ENCODE measurements around the gene FXYD3.
"Not testable (repeated sequence)": the region's sequence is repeated elsewhere in the genome, so short reads cannot be mapped to it uniquely, and the experiment has no call there.

The FXYD3 gene

DNA sequence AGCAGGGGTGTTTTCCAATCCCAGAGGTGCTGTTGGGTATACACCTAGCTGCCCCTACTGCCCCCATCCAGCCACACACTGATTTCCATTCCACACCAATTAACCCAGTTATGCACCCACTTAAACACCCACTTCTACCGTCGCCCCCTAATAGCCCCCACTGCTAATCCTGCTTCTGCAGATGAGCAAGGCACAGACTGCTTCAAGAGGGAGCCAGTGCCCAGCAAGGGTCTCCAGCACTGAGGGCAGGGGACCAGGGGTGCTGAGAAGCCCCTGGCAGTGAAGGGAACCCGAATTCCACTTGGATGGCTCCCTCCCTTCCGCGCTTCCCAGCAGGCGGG lies 28.6 kb downstream of the FXYD3 start:
- DNase-seq, result no peak

DNA sequence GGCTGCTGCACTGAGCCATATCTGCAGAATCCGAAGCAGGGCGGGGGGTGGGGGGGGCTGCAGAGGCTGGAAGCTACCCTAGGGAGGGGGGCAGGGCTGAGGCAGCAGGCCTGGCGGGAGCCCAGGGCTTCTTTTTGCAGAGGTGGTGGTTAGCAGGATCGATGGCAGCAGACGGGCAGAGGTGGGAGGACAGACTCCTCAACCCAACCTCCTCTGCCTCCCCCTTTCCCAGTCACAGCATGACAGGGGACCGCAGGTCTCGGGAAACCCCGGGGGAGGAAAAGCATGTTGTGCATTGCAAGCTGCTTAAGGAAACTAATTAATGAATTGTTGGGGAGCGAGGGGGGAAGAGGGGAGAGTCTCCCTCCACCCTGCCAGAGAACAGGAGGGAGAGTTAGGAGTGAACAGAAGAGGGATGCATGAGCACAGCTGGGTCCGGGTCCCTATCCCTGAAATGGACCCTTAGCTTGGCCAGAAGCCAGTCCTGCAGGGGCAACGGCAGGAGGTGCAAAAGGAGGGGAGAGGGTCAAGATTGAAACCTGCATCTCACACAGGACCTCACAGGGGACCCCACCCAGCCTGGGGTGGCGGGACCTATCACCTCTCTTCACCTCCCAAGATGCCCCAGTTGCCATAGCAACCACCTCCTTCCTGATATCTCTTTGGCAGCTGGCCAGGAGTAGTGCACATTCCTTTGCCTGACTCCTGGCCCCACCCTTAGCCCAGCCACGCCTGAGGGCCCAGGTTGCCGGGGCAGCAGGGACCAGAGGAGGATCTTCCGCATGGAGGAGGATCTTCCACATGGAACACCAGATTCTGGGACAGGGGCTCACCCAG lies 29.2 kb downstream of the FXYD3 start:
- DNase-seq, result peak; percentile 63

DNA sequence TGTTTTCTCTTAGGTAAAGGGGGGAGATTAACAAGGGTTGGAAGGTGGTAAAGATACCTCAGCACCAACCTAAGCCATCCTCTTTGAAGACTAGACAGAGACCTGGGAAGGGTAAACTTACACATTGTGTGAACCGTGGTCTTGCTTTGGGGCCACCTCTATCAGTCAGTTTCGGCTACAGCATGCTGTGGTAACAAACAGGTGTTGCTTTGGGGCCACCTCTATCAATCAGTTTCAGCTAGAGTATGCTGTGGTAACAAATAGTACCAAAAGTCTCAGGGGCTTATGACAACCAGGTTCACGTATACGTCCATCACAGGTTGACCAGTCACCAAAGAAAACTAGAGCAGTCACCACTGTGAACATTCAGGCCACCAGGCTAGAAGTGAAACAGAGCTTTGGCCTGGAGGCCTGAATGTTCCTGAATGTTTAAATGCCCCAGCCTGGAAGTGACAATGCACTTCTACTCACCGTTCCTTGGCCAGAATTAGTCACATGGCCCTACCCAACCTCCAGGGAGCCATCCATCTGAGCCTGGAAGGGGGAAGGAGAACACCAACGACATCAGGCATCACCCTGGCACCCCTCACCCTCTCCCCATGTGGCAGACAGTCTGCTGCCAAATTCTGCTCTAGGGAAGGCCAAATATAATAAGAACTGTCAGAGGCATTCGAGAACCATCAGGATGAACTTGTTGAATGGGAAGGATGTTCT lies 31.3 kb downstream of the FXYD3 start:
- no peak for DNase-seq

DNA sequence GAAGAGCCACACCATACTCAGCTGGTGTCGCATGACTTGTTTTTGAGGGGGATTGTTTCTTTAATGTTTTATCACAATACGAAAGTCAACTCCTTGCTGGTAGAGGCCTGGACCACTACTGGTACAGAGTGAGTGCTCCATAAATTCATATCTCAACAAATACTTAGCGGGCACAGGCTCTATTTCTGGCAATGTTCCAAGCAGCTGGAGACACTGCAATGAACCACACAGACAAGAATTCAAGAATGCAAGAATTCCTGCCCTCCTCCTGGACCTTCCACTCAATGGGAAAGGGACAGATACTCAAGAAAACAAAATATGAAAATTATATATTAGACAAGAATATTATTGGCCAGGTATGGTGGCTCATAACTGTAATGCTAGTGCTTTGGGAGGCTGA lies 33.8 kb downstream of the FXYD3 start:
- no peak for DNase-seq

DNA sequence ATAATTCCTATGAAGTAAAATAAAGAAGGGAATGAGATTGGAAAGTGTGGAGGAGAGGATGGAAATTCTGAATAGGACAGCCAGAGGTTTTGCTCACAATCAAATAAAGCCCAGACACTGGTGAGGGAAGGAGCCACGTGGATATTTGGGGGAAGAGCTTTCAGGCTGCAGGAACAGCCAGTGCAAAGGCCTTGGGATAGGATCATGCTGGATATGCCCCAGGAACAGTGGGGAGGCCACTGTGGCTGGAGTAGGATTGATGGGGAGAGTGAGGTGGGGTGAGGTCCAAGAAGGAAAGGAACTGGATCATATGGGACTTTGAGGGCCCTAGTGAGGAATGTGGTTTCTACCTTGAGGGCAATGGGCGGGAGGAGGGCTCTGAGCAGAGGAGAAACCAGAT lies 34.8 kb downstream of the FXYD3 start:
- DNase-seq, result no peak

DNA sequence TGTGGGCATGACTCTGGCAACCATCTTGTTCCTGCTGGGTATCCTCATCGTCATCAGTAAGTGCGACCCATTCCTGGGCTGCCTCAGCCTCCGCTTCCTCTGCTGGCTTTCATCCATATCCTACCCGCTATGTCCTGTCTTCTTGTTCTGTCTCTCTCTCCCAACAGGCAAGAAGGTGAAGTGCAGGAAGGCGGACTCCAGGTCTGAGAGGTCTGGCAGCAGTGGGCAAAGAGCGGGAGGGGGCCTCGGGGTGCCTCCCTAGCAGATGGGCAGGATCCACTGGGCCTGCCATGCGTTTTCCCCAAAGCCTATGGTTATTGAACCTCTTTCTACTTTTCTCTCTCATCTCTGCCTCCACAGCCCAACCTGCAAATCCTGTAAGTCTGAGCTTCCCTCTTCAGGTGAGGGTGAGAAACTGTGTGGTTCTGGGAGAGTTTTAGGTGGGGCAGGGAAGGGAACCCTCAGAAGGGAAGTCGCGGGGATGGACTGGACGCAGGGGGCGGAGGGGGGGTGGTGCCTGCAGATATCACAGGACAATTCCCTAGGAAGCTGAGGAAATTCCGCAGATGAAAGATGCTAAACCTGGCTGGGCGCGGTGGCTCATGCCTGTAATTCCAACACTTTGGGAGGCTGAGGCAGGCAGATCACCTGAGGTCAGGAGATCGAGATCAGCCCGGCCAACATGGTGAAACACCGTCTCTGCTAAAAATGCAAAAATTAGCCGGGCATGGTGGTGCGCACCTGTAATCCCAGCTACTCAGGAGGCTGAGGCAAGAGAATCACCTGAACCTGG lies 35.8 kb downstream of the FXYD3 start:
- DNase-seq, result no peak

DNA sequence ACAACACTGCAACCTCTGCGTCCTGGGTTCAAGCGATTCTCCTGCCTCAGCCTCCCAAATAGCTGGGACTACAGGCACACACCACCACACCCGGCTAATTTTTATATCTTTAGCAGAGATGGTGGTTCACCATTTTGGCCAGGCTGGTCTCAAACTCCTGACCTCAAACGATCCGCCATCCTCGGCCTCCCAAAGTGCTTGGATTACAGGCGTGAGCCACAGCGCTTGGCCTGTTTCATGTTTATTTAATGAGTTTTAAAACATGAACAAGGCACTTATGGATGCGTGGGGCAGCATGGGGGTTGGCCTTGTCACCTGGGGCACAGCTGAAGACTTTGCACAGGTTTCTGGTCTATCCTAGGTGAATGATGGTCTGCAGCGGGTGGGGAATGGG lies 37.5 kb downstream of the FXYD3 start:
- not testable (repeated sequence) for DNase-seq

DNA sequence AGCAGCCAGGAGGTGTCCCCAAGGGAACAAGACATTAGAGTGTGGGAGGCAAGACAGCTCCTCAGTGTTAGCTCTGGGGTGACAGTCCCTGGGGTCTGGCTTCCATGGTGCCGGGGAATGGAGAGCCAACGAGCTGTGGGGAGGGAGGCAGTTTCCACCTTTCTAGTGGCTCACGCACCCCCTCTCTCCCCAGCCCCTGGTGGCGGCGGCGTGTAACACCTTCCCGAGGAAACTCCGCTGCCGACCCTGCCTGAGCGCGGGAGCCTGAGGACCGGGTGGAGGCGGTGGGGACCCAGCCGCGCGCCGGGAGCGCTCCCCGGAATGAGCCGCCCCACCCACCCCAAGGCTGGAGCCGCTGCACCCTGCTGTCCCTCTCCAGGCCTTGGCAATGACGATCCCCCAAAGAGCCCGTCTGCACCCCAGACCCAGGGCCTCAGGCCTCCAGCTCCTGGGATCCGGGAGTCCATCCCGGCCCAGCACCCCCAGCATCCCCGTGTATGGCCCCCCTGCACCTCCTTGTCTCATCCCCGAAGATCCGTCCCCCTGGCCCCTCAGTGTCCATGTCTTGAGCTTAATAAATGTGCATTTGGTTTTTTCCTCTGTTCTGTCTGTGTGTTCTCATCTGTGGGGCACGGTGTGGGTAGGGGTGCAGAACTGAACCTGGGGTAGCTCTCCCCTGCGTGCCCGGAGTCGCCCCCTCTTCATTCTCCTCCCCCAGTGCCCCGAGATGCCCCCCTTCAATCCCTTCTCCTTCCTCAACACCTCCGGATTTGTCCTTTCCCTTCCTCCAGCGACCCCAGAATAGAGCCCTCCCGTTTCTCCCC lies 38.3 kb downstream of the FXYD3 start:
- peak; percentile 66 for DNase-seq

DNA sequence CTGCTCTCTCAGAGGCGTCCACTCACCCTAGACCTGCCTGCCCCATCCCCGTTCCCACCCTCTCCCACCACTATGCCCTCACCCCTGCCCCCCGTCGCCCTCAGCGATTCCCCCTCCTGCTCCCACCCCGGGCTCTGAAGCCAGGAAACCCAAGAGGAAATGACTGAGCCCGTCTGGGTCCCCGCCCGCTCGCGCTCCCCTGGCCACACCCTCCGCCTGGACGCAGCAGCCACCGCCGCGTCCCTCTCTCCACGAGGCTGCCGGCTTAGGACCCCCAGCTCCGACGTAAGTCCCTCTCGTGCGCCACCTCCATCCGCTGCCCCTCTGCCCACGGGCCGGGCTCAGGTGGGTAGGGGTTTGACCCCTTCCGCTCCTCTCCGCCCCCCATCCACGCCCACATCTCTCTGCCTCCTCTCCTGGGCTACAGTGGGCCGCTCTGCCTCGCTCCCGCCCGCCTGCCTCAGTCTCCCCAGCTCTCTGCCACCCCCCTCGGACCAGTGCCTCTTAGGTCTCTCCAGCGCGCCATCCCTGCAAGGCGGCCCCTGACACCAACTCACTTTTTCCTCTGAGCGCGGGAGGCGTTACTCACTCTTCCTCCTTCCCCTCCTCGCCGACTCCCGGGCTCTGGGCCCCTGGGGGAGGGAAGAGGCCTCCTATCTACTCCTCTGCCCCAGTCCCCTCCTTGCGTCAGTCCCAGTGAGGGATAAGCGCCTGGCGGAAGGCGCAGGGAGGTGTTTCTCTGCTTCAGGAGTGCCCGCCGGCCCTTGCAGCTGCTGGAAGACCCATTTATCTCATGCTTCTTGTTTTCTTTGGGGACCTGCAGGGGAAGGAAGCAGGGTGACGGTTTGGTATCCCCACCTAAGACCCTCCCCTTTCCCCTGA lies 39.1 kb downstream of the FXYD3 start, which contains the start of gene FXYD5:
TSS of gene FXYD5 (plus strand) at position 211 of the 882 bp plus-strand sequence. CDS start 816 bp downstream, outside the sequence.
- DNase-seq, result peak; percentile 67

DNA sequence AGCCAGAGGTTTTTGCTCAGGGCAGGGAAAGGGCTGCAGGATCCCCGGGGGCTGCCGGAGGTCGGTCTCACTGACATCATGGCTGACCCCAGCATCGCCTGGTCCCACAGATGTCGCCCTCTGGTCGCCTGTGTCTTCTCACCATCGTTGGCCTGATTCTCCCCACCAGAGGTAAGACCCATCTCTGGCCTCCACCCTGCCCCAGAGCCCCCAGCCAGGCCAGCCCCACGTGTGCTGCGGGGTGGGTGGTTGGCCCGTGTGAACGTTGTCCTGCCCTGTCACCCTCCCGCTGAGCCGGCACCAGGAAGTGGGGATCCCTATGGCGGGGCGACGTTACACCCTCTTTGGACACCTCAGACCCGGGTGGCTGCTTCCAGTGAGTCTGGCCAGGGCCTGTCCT lies 39.8 kb downstream of the FXYD3 start:
- DNase-seq, result no peak

DNA sequence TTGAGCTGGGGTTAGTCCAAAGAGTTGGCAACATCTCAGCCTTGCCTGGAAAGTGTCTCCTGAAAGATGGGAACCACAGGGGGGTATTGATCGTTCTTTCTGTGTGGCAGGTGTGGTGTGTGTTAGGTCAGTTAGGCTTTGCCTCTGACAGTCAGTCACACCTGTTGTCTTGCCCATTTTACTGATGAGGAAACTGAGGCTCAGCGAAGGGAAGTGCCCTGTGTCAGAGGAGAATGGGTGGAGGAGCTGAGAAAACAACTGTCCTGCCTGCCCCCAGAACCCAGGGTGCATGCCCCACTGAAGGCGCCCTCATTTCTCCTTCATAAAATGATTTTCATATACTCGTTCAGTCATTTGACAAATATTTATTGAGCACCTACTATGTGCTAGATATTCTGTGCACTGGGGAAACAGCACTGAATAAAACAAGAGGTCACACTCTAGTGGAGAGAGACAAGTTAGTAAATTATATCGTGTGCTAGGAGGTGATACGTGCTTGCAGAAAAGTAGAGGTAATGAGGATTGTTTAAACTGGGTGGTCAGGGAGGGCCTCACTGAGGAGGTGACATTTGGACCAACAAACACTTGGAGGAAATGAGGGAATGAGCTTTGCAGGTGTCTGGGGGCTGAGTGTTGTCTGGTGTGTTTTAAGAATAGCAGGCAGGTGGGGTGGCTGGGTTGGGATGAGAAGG lies 40.5 kb downstream of the FXYD3 start:
- no peak for DNase-seq

DNA sequence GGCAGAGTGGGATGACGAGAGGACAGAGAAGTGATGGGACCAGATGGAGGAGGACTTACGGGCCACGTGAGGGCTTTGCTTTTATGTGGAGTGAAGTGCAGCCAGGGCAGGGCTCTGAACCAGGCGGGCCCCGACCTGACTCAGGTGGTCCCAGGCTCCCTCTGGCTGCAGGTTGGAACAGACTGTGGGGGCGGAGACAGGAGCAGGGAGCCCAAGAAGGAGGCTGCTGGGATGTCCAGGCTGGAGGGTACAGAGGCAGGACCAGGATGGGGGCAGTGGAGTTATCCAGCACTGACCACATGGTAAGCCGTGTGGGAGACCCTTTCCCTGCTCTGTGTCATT lies 41.0 kb downstream of the FXYD3 start:
- DNase-seq, result no peak

DNA sequence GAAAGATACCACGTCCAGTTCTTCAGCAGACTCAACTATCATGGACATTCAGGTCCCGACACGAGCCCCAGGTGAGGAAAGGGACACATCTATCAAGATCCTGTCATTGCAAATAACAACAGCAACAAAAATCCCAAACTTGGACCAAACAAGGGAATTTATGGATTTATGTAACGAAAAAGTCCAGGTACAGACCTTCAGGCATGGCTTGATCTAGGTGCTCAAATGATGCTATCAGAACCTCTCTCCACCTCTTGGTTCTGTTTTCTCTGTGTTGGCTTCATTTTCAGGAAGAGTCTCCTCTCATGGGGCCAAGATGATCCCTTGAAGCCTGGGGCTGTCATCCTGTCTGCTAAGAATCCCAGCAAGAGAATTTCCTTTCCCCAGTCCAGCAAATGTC lies 41.8 kb downstream of the FXYD3 start:
- DNase-seq, result no peak

DNA sequence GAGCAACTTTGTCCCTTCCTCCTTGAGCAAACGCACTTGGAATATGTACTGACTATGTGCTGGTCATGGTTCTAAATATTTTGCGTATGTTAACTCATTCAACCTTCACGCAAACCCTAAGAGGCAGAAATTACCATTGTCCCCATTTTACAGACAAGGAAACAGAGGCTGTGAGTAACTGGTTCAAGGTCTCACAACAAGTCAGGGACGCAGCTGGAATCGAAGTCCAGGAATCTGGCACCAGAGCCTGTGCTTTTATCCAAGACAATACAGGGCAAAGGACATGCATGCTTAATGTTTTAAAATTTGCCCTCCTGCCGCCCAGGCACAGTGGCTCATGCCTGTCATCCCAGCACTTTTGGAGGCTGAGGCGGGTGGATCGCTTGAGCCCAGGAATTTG lies 44.0 kb downstream of the FXYD3 start:
- DNase-seq, result no peak

DNA sequence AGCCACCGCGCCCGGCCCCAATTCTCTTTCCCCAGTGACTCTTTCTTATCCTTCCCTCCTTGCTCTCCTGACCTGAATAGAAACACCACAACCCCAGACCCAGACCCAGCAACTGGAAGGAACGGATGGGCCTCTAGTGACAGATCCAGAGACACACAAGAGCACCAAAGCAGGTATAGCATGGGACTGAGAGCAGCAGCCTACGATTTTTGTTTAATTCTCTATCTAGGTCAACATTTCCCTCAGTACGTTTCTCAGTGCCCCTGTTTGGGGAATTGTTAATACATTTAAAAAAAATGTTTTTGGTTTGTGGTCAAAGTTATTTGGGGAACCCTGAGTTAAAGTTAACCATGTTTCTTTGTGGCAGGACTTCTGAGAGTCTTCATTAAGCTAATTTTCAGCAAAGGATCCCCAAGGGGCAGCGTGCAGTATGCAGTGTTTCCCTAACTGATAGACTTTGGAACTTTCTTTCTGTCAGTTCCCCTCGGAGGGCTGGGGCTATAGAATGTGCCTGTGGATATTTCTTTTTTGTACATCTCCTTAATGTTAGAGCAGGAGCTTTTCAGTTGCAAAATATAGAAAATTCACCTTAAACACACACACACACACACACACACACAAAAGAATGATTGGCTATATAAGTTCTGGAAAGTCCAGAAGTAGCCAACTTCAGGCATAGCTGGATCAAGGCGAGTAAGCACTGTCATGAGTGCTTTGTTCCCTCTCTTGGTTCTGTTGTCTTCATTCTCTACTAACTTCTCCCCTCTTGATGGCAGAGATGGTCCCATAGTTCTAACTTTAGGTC lies 45.2 kb downstream of the FXYD3 start:
- no peak for DNase-seq

DNA sequence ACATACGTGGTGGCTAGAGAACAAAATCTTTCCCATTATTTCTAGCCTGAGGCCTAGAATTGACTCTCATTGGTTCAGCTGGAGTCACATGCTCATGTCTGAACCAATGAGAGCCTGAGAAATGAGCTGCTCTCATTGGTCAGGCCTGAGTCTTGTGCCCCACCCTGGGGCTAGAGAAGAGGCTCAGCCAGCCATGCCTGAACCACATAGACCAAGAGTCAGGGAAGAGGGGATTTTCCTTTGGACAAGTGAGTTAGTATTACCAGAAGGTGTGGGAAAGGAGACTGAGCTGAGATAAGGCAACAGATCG lies 45.8 kb downstream of the FXYD3 start:
- no peak for DNase-seq

DNA sequence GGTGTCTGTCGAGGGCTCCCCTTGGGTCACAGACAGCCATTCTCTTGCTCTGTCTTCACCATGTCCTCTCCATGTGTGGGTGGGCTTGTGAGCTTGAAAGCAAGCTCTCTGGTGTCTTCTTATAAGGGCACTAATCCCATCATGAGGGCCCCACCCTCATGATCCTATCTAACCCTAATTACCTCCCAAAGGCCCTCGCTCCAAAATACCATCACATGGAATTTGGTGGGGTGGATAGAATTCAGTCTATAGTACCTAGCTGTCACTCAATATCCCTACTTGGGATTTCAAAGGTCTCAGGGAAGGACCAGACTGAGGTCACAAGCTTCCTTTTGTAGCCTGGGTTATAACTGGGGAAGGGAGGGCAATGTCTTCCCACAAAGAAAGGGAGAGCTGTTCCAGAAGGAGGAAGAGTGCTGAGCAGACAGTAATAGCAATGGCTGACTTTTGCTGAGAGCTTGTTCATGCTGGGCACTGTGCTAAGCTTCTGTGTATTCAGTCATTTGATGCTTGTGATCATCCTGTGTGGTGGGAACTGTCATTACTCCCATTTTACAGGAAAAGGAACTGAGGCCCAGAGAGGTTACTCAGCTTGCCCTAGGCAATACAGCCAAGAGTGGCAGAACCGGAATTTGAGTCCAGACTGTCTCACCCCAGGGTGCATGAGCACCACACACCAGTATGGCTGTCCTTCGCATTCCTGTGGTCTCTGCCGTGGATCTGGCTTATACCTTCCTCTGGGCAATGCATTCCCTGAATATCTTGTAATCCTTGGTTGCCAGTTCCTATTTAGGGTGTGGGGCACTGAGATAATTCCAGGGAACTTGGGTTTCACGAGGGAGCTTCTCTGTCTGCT lies 47.1 kb downstream of the FXYD3 start:
- DNase-seq, result no peak

DNA sequence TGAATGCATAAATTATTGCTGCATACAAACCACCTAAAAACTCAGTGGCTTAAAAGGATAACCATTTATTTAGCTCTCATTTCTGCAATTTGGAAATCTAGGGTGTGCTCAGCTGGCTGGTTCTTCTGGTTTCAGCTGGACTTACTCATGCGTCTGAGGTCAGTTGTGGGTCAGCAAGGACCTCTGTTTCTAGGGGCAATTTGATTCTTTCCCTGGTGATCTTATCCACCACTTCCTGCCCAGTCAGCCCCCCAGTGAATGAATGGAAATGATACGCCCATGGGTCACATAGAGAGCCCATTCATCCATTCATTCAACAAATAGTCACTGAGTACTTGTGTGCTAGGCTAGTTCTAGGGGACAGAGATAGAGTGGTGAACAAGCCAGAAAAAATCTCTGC lies 48.8 kb downstream of the FXYD3 start:
- no peak for DNase-seq
